ENCODE data around the gene SFXN2.

DNA sequence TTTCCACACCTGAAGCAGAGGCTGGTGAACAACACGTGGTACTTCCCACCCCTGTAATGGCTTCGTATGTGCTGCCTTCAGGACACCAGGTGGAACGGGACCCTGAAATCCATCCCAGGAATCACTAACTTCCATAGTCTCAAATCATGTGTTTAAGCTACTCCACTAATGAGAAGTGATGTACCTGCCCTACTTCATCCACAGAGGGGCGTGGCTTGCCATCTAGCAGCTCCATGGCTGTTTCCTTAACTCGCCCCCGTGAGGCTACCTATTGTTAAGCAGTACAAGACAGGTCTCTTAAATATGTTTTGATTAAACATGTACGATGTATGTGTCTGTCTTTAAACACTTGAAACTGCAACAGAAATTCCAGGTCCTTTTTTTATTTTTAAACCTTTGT lies 32.0 kb upstream of the SFXN2 start:
- TF ChIP-seq, protein P1, sequence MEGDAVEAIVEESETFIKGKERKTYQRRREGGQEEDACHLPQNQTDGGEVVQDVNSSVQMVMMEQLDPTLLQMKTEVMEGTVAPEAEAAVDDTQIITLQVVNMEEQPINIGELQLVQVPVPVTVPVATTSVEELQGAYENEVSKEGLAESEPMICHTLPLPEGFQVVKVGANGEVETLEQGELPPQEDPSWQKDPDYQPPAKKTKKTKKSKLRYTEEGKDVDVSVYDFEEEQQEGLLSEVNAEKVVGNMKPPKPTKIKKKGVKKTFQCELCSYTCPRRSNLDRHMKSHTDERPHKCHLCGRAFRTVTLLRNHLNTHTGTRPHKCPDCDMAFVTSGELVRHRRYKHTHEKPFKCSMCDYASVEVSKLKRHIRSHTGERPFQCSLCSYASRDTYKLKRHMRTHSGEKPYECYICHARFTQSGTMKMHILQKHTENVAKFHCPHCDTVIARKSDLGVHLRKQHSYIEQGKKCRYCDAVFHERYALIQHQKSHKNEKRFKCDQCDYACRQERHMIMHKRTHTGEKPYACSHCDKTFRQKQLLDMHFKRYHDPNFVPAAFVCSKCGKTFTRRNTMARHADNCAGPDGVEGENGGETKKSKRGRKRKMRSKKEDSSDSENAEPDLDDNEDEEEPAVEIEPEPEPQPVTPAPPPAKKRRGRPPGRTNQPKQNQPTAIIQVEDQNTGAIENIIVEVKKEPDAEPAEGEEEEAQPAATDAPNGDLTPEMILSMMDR (IDR thresholded peaks at IDR 0.05) = no peak
- TF ChIP-seq, protein P2, sequence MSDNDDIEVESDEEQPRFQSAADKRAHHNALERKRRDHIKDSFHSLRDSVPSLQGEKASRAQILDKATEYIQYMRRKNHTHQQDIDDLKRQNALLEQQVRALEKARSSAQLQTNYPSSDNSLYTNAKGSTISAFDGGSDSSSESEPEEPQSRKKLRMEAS (IDR thresholded peaks at IDR 0.05; ENCODE audit: low read depth) = no peak
- TF ChIP-seq RAD21 (IDR thresholded peaks at IDR 0.05; ENCODE audit: low read length) = no peak
- TF ChIP-seq MXI1 (IDR thresholded peaks at IDR 0.05; ENCODE audit: low read depth, low read length) = no peak
- TF ChIP-seq, protein P3, sequence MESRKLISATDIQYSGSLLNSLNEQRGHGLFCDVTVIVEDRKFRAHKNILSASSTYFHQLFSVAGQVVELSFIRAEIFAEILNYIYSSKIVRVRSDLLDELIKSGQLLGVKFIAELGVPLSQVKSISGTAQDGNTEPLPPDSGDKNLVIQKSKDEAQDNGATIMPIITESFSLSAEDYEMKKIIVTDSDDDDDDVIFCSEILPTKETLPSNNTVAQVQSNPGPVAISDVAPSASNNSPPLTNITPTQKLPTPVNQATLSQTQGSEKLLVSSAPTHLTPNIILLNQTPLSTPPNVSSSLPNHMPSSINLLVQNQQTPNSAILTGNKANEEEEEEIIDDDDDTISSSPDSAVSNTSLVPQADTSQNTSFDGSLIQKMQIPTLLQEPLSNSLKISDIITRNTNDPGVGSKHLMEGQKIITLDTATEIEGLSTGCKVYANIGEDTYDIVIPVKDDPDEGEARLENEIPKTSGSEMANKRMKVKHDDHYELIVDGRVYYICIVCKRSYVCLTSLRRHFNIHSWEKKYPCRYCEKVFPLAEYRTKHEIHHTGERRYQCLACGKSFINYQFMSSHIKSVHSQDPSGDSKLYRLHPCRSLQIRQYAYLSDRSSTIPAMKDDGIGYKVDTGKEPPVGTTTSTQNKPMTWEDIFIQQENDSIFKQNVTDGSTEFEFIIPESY (IDR thresholded peaks at IDR 0.05; ENCODE audit: borderline replicate concordance, low read depth) = no peak
- TF ChIP-seq NFIC (IDR thresholded peaks at IDR 0.05; ENCODE audit: borderline replicate concordance) = no peak
- TF ChIP-seq EZH2phosphoT487 (IDR thresholded peaks at IDR 0.05; ENCODE audit: borderline replicate concordance, low read depth) = no peak
- no peak for TF ChIP-seq NRF1 (IDR thresholded peaks at IDR 0.05; ENCODE audit: low read depth, low read length)
- TF ChIP-seq GATA2 (CRISPR knock-in tag; IDR thresholded peaks at IDR 0.05) = no peak
- TF ChIP-seq, protein P4, sequence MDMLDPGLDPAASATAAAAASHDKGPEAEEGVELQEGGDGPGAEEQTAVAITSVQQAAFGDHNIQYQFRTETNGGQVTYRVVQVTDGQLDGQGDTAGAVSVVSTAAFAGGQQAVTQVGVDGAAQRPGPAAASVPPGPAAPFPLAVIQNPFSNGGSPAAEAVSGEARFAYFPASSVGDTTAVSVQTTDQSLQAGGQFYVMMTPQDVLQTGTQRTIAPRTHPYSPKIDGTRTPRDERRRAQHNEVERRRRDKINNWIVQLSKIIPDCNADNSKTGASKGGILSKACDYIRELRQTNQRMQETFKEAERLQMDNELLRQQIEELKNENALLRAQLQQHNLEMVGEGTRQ (IDR thresholded peaks at IDR 0.05; ENCODE audit: borderline replicate concordance, low read depth, low read length) = no peak
- no peak for TF ChIP-seq POLR2AphosphoS5 (IDR thresholded peaks at IDR 0.05; ENCODE audit: low read depth, low read length)
- no peak for TF ChIP-seq JUND (IDR thresholded peaks at IDR 0.05)
- TF ChIP-seq YY1 (IDR thresholded peaks at IDR 0.05; ENCODE audit: low read depth) = no peak
- no peak for TF ChIP-seq TAF1 (IDR thresholded peaks at IDR 0.05; ENCODE audit: borderline replicate concordance, low read depth, low read length)
